Activated gamma-delta T cell treated with anti-CD3 and anti-CD28 coated beads, Interleukin-2, amount 50 U/mL, for 16 hours (primary cell): ENCODE data around the gene PGBD2.
"Not testable (repeated sequence)": the region's sequence is repeated elsewhere in the genome, so short reads cannot be mapped to it uniquely, and the experiment has no call there.

Experiments
- DNase-seq: peaks from one replicate; pipeline ENCODE4 v3.0.0-alpha.2; 2020; ENCODE audit warnings: low read depth

The PGBD2 gene

DNA sequence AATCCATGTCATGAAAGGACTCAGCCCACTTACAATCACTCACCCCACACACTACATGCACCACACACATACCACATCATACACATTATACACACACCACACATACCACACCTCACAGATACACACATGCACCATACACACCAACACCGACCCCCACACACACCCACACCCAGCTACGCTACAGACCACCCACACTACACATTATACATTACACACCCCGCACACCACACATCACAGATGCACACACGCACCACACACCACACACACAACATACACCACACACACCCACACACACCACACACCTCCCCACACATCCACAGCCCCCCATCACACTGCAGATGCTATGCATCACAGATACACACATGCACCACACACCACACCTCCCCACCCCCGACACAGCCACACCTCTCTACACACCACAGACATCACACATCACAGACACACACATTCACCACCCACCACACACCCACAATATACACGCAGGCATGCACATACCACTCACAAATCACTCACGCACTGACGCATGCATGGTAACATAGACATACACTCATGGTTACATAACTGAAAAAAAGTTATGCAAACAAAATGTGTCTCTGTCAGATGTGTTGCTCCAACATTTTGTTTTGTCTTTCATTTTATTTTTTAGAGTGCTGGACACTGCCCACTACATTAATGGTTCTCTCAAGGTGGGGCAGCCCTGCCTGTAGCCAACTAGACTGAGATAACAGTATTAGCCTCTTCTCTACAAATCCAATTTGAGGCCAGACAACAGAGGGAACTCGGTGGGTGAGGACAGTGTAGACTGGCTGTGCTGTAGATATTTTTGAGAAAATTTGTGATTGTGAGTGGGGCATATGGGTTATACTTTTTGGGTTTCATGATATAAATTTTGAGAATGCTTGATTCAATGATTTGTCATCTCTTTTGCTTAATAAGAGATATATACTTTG, 15.2 kb upstream of the PGBD2 start:
- DNase-seq = no peak

DNA sequence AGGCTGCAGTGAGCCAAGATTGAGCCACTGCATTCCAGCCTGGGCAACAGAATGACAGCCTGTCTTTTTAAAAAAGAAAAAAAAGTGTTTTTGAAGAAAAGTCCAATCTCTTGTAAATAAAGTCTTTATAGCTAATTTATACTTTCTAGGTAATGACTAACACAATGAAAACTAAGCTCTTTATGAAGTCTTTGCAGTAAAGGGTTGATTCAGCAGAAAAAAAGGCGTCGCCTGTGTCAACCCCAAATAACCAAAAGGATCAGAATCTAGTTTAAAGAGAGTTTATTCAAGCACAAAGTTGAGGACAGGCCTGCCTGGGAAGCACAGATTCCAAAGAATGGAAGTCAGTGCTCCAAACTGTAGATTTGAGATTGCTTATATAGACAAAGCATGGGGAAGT, 14.3 kb upstream of the PGBD2 start:
- DNase-seq = no peak

GRCh38 chr1:248892590-248892989, 13.4 kb upstream of the PGBD2 start:
- DNase-seq = no peak

- no peak for DNase-seq
These were observed 11.2 kb upstream of the PGBD2 start for GRCh38 chr1:248894837-248895236.

DNA sequence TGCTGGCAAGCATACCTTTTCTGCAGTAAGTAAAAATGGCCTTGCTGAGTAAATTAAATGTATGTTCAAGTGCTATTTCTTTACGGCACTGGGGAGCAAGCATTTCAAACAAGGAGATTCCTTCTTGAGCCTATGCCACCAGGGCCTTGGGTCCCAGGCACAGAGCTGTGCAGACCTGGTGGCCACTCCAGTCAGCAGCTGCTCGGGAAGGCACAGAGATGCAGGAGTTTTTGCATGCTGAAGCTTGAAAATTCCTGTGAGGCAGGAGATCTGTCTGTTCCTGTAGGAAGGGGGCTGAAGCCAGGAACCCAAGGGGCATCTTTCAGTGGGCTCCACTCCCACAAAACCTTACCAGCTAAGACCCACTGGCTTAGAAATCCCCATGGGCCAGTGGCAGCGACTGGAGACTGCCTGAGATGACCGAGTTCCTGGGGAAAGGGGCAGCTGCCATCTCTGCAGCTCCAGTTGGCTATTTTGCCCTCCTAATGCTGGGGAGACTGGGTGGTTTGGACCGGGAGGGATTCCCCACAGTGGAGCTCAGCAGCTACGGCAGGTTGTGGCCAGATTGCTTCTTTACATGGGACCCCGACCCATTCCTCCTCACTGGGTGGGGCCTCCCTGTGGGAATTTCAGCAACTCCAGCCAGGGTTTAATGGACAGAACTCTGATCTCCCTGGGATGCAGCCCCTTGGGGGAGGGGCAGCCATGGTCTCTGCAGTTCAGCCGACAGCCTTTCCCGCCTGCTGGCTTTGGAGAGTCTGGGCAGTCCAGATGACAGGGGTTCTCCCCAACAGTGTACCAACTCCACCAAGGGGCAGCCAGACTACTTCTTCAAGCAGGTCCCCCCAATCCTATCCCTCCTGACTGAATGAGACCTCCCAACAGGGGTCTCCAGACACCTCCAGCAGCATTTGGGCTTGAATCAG, 8.4 kb upstream of the PGBD2 start:
- no peak for DNase-seq

- DNase-seq = no peak
These were observed 5.4 kb upstream of the PGBD2 start for GRCh38 chr1:248900637-248901036.

- no peak for DNase-seq
These were observed 4.5 kb upstream of the PGBD2 start for GRCh38 chr1:248901578-248901977.

DNA sequence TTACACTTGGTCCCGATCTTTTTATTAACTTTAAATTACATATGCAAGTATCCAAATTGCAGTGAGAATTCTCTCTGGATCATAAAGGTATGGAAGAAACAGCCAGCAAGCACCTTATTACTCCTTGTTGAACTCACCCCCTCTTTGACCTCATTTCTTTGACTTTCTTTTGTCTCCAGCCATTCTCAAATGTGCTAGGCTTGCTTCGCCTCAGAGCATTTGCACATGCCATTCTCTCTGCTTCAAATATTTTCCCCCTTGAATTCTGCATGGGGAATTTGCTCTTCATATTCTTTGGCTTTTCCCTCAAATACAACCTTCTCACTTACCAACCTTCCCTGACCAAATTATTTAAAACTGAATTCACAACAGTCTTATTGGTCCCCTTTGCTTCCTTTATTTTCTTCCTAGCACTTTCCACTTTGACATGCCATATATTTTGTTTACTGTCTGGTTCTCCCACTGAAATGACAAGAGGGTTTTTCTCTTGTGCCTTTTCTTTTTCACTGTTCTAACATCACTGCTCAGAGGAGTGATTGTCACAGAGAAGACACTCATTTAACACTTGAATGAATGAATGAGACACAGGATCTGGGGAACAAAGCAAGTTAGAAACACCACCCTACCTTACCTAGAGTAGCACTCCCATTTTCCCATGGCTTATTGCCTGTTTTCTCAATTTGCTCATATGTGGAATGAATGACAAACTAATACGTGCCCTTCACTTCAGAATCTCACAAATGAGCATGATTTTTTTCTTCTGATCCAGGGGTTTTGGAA, 1.4 kb upstream of the PGBD2 start:
- DNase-seq = no peak

- DNase-seq = no peak
These were observed 400 bp upstream of the PGBD2 start for GRCh38 chr1:248905662-248906008.

DNA sequence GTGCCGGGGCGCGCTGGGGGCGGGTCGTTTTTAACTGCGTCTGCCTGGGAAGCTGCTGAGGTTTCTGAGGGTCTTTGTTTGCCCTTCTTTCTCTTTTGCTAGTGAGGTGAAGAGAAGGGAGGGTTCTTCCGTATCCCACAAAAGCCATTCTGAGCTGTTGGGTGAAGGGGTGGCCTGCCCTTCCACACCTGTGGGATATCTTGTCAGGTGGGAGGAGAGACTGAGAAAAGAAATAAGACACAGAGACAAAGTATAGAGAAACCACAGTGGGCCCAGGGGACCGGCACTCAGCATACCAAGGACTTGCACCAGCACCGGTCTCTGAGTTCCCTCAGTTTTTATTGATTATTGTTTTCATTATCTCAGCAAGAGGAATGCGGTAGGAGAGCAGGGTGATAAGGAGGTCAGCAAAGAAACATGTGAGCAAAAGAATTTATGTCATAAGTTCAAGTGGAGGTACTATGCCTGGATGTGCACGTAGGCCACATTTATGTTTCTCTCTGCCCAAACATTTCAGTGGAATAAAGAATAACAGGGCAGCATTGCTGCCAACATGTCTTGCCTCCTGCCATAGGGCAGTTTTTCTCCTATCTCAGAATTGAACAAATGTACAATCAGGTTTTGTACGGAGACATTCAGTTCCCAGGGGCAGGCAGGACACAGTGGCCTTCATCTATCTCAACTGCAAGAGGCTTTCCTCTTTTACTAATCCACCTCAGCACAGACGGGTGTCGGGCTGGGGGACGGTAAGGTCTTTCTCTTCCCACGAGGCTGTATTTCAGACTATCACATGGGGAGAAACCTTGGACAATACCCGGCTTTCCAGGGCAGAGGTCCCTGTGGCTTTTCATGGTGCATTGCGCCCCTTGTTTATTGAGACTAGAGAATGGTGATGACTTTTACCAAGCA, 972 bp downstream of the PGBD2 start:
- DNase-seq = no peak

DNA sequence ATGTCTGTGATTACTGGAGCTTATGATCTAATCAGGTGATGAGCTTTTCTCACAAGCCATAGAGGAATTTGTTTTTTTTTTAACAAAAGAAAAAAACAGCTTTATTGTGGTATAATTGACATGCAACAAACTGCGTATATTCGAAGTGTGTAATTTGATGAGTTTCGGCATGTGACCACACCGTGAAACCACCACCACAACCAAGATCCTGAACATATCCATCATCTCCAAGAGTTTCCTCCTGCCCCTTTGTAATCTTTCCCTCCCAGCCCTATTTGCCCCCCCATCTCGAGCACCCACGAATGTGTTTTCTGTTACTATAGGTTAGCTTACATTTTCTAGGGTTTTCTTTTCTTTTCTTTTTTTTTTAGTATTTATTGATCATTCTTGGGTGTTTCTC, 4.7 kb downstream of the PGBD2 start:
- DNase-seq = no peak

DNA sequence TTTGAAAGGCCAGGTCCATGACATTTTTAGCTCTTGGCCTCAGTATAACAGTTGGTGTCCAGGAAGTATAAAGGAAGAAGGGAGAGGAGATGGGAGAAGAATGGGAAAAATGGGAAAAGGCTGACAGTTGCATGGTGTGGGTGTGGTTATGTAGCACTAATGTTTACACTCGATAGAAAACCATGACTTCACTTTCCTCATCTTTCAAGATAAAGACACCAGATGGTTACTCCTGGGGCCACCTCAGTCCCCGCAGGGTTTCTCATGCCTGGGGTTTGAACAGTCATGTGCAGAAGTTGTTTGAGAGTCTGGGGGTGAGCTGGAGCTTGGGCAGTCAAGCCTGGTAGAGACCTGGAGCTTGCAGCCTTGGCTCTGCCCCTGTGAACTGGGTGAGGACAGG, 7.9 kb downstream of the PGBD2 start:
- no peak for DNase-seq

- no peak for DNase-seq
These were observed 8.9 kb downstream of the PGBD2 start for GRCh38 chr1:248914796-248915381.

GRCh38 chr1:248918131-248918530, 12.1 kb downstream of the PGBD2 start:
- no peak for DNase-seq

GRCh38 chr1:248923352-248924338, 17.6 kb downstream of the PGBD2 start:
- no peak for DNase-seq

GRCh38 chr1:248924696-248925532, 18.9 kb downstream of the PGBD2 start:
- peak; percentile 21 for DNase-seq

- not testable (repeated sequence) for DNase-seq
These were observed 19.8 kb downstream of the PGBD2 start for GRCh38 chr1:248925859-248926258.

- DNase-seq = no peak
These were observed 20.6 kb downstream of the PGBD2 start for GRCh38 chr1:248926401-248927182.
